GM10266 (cell line): ENCODE data around the gene CFHR4.

Experiments used
- DNase-seq: peaks from one replicate; pipeline ENCODE4 v3.0.0; 2012; ENCODE audit errors: extremely low spot score
- TF ChIP-seq, protein P1 (sequence below): IDR thresholded peaks from 2 replicates; pipeline ENCODE4 v1.5.1; 2012; ENCODE audit warnings: mild to moderate bottlenecking, low read depth; ENCODE audit not compliant: control insufficient read depth, insufficient read depth; ENCODE audit errors: missing control alignments

Gene CFHR4

DNA sequence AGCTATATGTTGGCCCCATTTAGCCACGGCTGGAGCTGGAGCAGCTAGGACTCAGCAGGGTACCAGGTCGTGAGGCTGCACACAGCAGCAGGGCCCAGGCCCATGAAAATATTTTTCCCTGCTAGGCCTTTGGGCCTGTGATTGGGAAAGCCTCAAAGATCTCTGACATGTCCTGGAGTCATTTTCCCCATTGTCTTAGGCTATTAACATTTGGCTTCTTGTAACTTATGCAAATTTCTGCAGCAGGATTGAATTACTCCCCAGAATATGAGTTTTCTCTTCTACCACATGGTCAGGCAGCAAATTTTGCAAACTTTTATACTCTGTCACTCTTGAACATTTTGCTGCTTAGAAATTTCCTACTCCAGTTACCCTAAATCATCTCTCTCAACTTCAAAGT lies 66.9 kb downstream of the CFHR4 start:
- TF ChIP-seq, protein P1, sequence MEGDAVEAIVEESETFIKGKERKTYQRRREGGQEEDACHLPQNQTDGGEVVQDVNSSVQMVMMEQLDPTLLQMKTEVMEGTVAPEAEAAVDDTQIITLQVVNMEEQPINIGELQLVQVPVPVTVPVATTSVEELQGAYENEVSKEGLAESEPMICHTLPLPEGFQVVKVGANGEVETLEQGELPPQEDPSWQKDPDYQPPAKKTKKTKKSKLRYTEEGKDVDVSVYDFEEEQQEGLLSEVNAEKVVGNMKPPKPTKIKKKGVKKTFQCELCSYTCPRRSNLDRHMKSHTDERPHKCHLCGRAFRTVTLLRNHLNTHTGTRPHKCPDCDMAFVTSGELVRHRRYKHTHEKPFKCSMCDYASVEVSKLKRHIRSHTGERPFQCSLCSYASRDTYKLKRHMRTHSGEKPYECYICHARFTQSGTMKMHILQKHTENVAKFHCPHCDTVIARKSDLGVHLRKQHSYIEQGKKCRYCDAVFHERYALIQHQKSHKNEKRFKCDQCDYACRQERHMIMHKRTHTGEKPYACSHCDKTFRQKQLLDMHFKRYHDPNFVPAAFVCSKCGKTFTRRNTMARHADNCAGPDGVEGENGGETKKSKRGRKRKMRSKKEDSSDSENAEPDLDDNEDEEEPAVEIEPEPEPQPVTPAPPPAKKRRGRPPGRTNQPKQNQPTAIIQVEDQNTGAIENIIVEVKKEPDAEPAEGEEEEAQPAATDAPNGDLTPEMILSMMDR: no peak
- no peak for DNase-seq

DNA sequence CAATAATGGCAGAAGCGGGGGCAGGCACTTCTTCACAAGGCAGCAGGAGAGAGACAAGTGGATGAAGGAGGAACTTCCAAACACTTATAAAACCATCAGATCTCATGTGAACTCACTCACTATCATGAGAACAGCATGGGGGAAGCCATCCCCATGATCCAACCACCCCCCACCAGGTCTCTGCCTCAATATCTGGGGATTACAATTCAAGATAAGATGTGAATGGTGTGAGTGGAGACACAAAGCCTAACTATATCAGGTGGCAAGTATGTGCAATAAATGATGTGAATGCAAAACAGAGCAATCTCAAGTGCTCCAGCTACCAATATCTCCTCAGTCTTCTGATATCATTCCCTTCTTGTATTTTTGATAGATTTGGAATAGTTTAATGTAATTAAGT lies 68.1 kb downstream of the CFHR4 start:
- DNase-seq: no peak
- TF ChIP-seq, protein P1: no peak

DNA sequence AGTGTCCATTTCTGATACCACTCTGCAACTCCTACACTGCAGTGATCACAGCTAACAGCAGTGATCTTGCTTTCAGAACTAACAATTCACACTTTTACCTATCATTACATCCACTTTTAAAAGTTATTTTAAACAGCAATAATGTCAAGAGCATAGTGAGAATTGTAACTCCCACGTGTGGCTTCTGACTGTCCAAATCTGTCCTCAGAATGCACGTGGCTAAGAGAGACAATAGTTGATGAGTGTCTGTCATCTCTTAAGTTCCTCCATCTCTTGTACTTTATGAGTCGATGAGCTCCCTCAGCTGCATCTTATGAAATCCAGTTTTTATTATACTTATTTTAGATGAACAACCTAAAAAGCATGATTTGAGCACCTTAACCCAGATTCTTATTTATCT lies 73.0 kb downstream of the CFHR4 start:
- DNase-seq: no peak
- TF ChIP-seq, protein P1: no peak
